H1 (cell line): ENCODE results near the gene WNK2. TPM values are rescaled to one million over a fixed set of nuclear protein-coding genes. Genes with fewer than 3 reads are reported as not detected.

Experiments
- CTCF ChIA-PET: fragments of 300-600 bp; sonication (Branson Sonifier 250); formaldehyde crosslinking; loops from one replicate; lab custom pipeline; 2021; ENCODE audit not compliant: partially characterized antibody; lab: Charles Lee
- POLR2A ChIA-PET: fragments of 300-600 bp; sonication (Branson Sonifier 250); formaldehyde crosslinking; loops from one replicate; lab custom pipeline; 2021; ENCODE audit warnings: inconsistent platforms; ENCODE audit not compliant: partially characterized antibody; lab: Charles Lee
- DNase-seq, 2 experiments: peaks; one replicate each; pipeline versions ENCODE4 v3.0.0 to v3.0.0-alpha.2; 2010 to 2022; ENCODE audit warnings: low spot score in 2 of 2, low read depth in 1 of 2, mixed read lengths in 1 of 2
- FAIRE-seq: peaks from 2 replicates; lab custom pipeline; 2011; peaks lifted over from hg19 to GRCh38; lab: Jason Lieb, UNC
- H2AFZ ChIP-seq: 2 replicates; pipeline ENCODE4 v1.8.1; 2012; ENCODE audit warnings: low read length, inconsistent platforms
- H2AK5ac ChIP-seq: 2 replicates; pipeline ENCODE4 v1.6.1; 2013; ENCODE audit warnings: low read depth, low read length
- H2BK120ac ChIP-seq: replicated peaks from 2 replicates; pipeline ENCODE3; 2013; ENCODE audit warnings: low read depth, low read length, inconsistent platforms
- H2BK12ac ChIP-seq: 2 replicates; pipeline ENCODE4 v1.6.1; 2013; ENCODE audit warnings: low read depth, low read length
- H2BK15ac ChIP-seq: 2 replicates; pipeline ENCODE4 v1.6.1; 2013; ENCODE audit warnings: low read length
- H2BK20ac ChIP-seq: 2 replicates; pipeline ENCODE4 v1.6.1; 2013; ENCODE audit warnings: low read length
- H2BK5ac ChIP-seq: 2 replicates; pipeline ENCODE4 v1.6.1; 2013; ENCODE audit warnings: low read depth, low read length
- H3K14ac ChIP-seq: 2 replicates; pipeline ENCODE4 v1.6.1; 2013; ENCODE audit warnings: inconsistent platforms; ENCODE audit not compliant: insufficient read length
- H3K18ac ChIP-seq: 2 replicates; pipeline ENCODE4 v1.6.1; 2013; ENCODE audit warnings: low read length; ENCODE audit errors: extremely low read depth
- H3K23ac ChIP-seq: 2 replicates; pipeline ENCODE4 v1.6.1; 2013; ENCODE audit warnings: inconsistent platforms; ENCODE audit not compliant: insufficient read length
- H3K23me2 ChIP-seq: 2 replicates; pipeline ENCODE4 v1.6.1; 2013; ENCODE audit warnings: low read depth, low read length
- H3K27ac ChIP-seq: 2 replicates; pipeline ENCODE4 v1.6.1; 2011; ENCODE audit warnings: low read depth, low read length, inconsistent platforms
- H3K27me3 ChIP-seq, 4 experiments: replicated peaks in 1 of 4; 1 replicate in 1 of 4; 2 replicates in 3 of 4; pipeline versions ENCODE4 v1.6.1 to v1.8.1; 2011 to 2013; ENCODE audit warnings: low read length in 3 of 4, mild to moderate bottlenecking in 3 of 4, inconsistent platforms in 2 of 4, mixed read lengths in 2 of 4, moderate library complexity in 1 of 4; ENCODE audit not compliant: control insufficient read depth in 3 of 4, insufficient read depth in 3 of 4; ENCODE audit errors: extremely low read depth in 1 of 4
- H3K36me3 ChIP-seq, 4 experiments: 2 replicates each; pipeline versions ENCODE4 v1.6.1 to v1.8.1; 2011 to 2013; ENCODE audit warnings: mild to moderate bottlenecking in 4 of 4, low read length in 3 of 4, moderate library complexity in 2 of 4, control low read depth in 1 of 4, inconsistent platforms in 1 of 4; ENCODE audit not compliant: insufficient read depth in 4 of 4, control insufficient read depth in 2 of 4
- H3K4ac ChIP-seq: replicated peaks from 2 replicates; pipeline ENCODE3; 2013; ENCODE audit warnings: low read length, low read depth, mixed read lengths, inconsistent platforms; ENCODE audit not compliant: insufficient read length
- H3K4me1 ChIP-seq, 4 experiments: replicated peaks in 1 of 4; 1 replicate in 1 of 4; 2 replicates in 3 of 4; pipeline versions ENCODE4 v1.6.1 to v1.8.1; 2011 to 2013; ENCODE audit warnings: low read length in 3 of 4, inconsistent platforms in 2 of 4, mixed read lengths in 1 of 4; ENCODE audit not compliant: insufficient read depth in 4 of 4, control insufficient read depth in 3 of 4
- H3K4me2 ChIP-seq, 2 experiments: 2 replicates each; pipeline versions ENCODE4 v1.6.1 to v1.8.1; 2011 to 2013; ENCODE audit warnings: low read depth in 2 of 2, low read length in 2 of 2, control low read depth in 1 of 2, inconsistent platforms in 1 of 2, mild to moderate bottlenecking in 1 of 2; ENCODE audit not compliant: insufficient read depth in 1 of 2
- H3K4me3 ChIP-seq, 4 experiments: fragments of 200-600, 300-600 bp in 1 of 4; sonication (generic), shearing (Covaris generic), sonication (Bioruptor Twin) in 1 of 4; 2 replicates each; pipeline versions ENCODE4 v1.5.1 to v1.8.1; 2011 to 2016; ENCODE audit warnings: low read length in 4 of 4, low read depth in 3 of 4, control low read depth in 2 of 4, inconsistent platforms in 2 of 4, mild to moderate bottlenecking in 2 of 4, mixed read lengths in 1 of 4, moderate library complexity in 1 of 4; ENCODE audit not compliant: insufficient read depth in 2 of 4; ENCODE audit errors: extremely low read depth in 1 of 4
- H3K56ac ChIP-seq: replicated peaks from 2 replicates; pipeline ENCODE3; 2013; ENCODE audit warnings: low read depth, mild to moderate bottlenecking, mixed read lengths, low read length, inconsistent platforms; ENCODE audit not compliant: insufficient read length
- H3K79me1 ChIP-seq: 2 replicates; pipeline ENCODE4 v1.6.1; 2013; ENCODE audit warnings: low read depth, low read length, control low read depth
- H3K79me2 ChIP-seq, 2 experiments: 2 replicates each; pipeline versions ENCODE4 v1.6.1 to v1.8.1; 2012 to 2013; ENCODE audit warnings: low read length in 2 of 2, mild to moderate bottlenecking in 2 of 2, inconsistent platforms in 1 of 2; ENCODE audit not compliant: insufficient read depth in 2 of 2, control insufficient read depth in 1 of 2
- H3K9ac ChIP-seq, 4 experiments: replicated peaks in 1 of 4; 1 replicate in 1 of 4; 2 replicates in 3 of 4; pipeline versions ENCODE4 v1.6.1 to v1.8.1; 2011 to 2013; ENCODE audit warnings: low read depth in 3 of 4, low read length in 3 of 4, control low read depth in 2 of 4, mild to moderate bottlenecking in 2 of 4, moderate library complexity in 2 of 4, inconsistent platforms in 1 of 4; ENCODE audit errors: extremely low read depth in 1 of 4
- H3K9me3 ChIP-seq, 2 experiments: 2 replicates each; pipeline versions ENCODE4 v1.6.1 to v1.8.1; 2012 to 2013; ENCODE audit warnings: mild to moderate bottlenecking in 2 of 2, moderate library complexity in 2 of 2, control low read depth in 1 of 2, inconsistent platforms in 1 of 2, low read depth in 1 of 2, low read length in 1 of 2, mixed read lengths in 1 of 2; ENCODE audit not compliant: insufficient read depth in 2 of 2
- H4K20me1 ChIP-seq, 2 experiments: replicated peaks in 1 of 2; 2 replicates each; pipeline versions ENCODE3 to v1.8.1; 2011 to 2013; ENCODE audit warnings: inconsistent platforms in 2 of 2, low read length in 2 of 2, mild to moderate bottlenecking in 1 of 2; ENCODE audit not compliant: insufficient read depth in 2 of 2, control insufficient read depth in 1 of 2
- H4K5ac ChIP-seq: 2 replicates; pipeline ENCODE4 v1.6.1; 2013; ENCODE audit warnings: low read length, low read depth, mixed read lengths, inconsistent platforms; ENCODE audit not compliant: insufficient read length
- H4K8ac ChIP-seq: 2 replicates; pipeline ENCODE4 v1.8.0; 2013; ENCODE audit warnings: mild to moderate bottlenecking, moderate library complexity, low read length, inconsistent platforms; ENCODE audit not compliant: insufficient read depth; ENCODE audit errors: extremely low read depth
- H4K91ac ChIP-seq: replicated peaks from 2 replicates; pipeline ENCODE3; 2013; ENCODE audit warnings: low read length, mixed read lengths, inconsistent platforms; ENCODE audit not compliant: insufficient read length
- POLR2AphosphoS5 ChIP-seq: IDR thresholded peaks from 2 replicates; pipeline ENCODE4 v1.6.1; 2011; ENCODE audit warnings: low read depth, low read length
- SIRT6 ChIP-seq: IDR thresholded peaks from one replicate; pipeline ENCODE4 v1.7.1; 2012; ENCODE audit warnings: low read length, inconsistent platforms
- WGBS, 2 experiments: shearing (Covaris generic) in 1 of 2; methylation state at CpG; one replicate each; pipeline versions ENCODE4 v1.1.6 to v1.1.7; 2013 to 2015; ENCODE audit warnings: low lambda C conversion rate in 2 of 2, mixed read lengths in 2 of 2, inconsistent platforms in 1 of 2, low coverage in 1 of 2, missing lambda C conversion rate in 1 of 2; ENCODE audit not compliant: insufficient replicate concordance in 2 of 2, insufficient coverage in 1 of 2, insufficient read length in 1 of 2; ENCODE audit errors: extremely low coverage in 1 of 2, missing lambda C conversion rate in 1 of 2; 5-methylcytosine and 5-hydroxymethylcytosine counted together
- polyA plus RNA-seq, 7 experiments: library from polyadenylated mRNA; depleted of rRNA in 3 of 7; stranded (reverse) in 5 of 7; unstranded in 2 of 7; fragments of >200 nt in 5 of 7; fragments of 200-250 nt in 2 of 7; gene quantifications; 1 replicate in 5 of 7; 2 replicates in 1 of 7; 4 replicates in 1 of 7; pipeline versions ENCODE4 v1.2.1 to v1.2.3, GENCODE V29; 2011 to 2013; ENCODE audit warnings: missing spikeins in 2 of 7, mixed read lengths in 2 of 7
- total RNA-seq: library from RNA; stranded (reverse); fragmentation: NEBNext Ultra II Directional; extraction: Animal tissue kit (Norgen Biotek cat#: 25700); gene quantifications from 2 replicates; pipeline ENCODE4 v1.2.1, GENCODE V29; 2021

Gene WNK2
- total and polyA plus RNA-seq, 2 of the 8 experiments (the other 6 are each of a cell fraction or from before 2014, with no cell fraction given) = 12.0 to 87.2 TPM

DNA sequence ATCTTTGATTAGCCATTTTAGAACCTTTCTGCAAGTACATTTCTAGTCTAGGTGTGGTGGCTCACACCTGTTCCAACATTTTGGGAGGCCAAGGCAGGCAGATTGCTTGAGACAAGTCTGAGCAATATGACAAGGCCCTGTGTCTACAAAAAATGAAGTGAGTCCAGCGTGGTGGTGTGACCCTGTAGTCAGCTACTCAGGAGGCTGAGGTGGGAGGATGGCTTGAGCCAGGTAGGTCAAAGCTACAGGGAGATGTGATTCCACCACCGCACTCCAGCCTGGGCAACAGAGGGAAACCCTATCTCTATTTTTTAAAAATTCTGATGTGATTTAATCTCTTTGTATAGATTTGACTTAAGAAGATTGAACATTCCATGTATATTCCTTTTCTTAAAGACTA, 171.9 kb downstream of the WNK2 start:
- Histone ChIP-seq H3K4me2 (0 out of 4 replicates have a peak overlapping the region, but pooled peaks of 1 of the 2 experiments have one; percentile 20), H3K4ac (no peak overlapping the region), H3K27ac (no peak overlapping the region), H4K20me1 (no peaks in the 10 kb centered on the region), H3K27me3 (no peaks in the 10 kb centered on the region), H3K4me1 (peaks cover 3 to 8% (median 5%) of the 10 kb centered on the region in 4 experiments; a peak in 5 of 7 replicates), H3K23me2 (no peaks in the 10 kb centered on the region), H2BK5ac (no peak overlapping the region), H3K36me3 (peaks cover 0 to 51% (median 23%) of the 10 kb centered on the region in 4 experiments; a peak in 3 of 8 replicates), H3K56ac (no peak overlapping the region), H2BK12ac (no peak overlapping the region), H2AK5ac (no peak overlapping the region), H3K4me3 (no peak overlapping the region), H3K79me1 (no peaks in the 10 kb centered on the region; the same call in 1 of the 2 replicates), H4K91ac (no peak overlapping the region), H2BK15ac (no peak overlapping the region), H3K9me3 (peaks cover 10 to 15% of the 10 kb centered on the region in 2 experiments), H3K18ac (no peak overlapping the region), H4K8ac (no peak overlapping the region), H3K9ac (no peak overlapping the region), H2AFZ (no peak overlapping the region), H3K23ac (no peak overlapping the region), H2BK20ac (no peak overlapping the region), H3K79me2 (peaks cover 0 to 30% of the 10 kb centered on the region in 2 experiments; a peak in 2 of 4 replicates), H4K5ac (no peak overlapping the region), H2BK120ac (no peak overlapping the region), H3K14ac (no peak overlapping the region)
- POLR2A ChIA-PET = interaction anchor here (1.0 to 5.4 kb wide), 4 partner anchors 9 to 98 kb away, joined by 4 to 44 read pairs (median 6); partner anchors contain the start of gene FAM120AOS
- CTCF ChIA-PET = no interaction called here
- FAIRE-seq = no peak
- no peak for DNase-seq
- TF ChIP-seq SIRT6 (no peak), POLR2AphosphoS5 (0 out of 2 replicates have a peak, but pooled peaks have one; percentile 19)
- WGBS, 2 experiments = 92% methylated on average over 2 of the region's 2 CpGs; no CpG with 5 or more reads in 1 of the 2 experiments
